HCT116 (cell line): Measurements from ENCODE around the gene RIN3. TPM values are rescaled to one million over a fixed set of nuclear protein-coding genes. Genes with fewer than 3 reads are reported as not detected.

ENCODE experiments used
- ATAC-seq: fragments of 200-7000 bp; cut with Tn5 transposase; 2 replicates; pipeline ENCODE4 v1.9.1; 2020; ENCODE audit warnings: mild to moderate bottlenecking, moderate library complexity
- BruUV-seq: library from RNA; stranded (reverse); fragments of 400-500 nt; replicated peaks from 2 replicates; lab custom pipeline; 2021; lab: Mats Ljungman, UMichigan
- CTCF ChIA-PET: fragments of 300-600 bp; sonication (Branson Sonifier 250); formaldehyde crosslinking; loops from one replicate; lab custom pipeline; 2021; ENCODE audit warnings: antibody characterized with exemption; lab: Charles Lee
- POLR2A ChIA-PET: fragments of 300-600, 350-600 bp; sonication (Branson Sonifier 250); formaldehyde crosslinking; loops from one replicate; lab custom pipeline; 2021; ENCODE audit warnings: antibody characterized with exemption; lab: Charles Lee
- RAD21 ChIA-PET, 2 experiments: fragments of 300-600 bp; sonication (Branson Sonifier 250); formaldehyde crosslinking; loops; one replicate each; lab custom pipeline; 2023; ENCODE audit warnings: low total read pairs in 2 of 2; ENCODE audit not compliant: uncharacterized antibody in 2 of 2, unreplicated experiment in 2 of 2, low non-redundant PET in 1 of 2; lab: Charles Lee
- DNase-seq: peaks from one replicate; pipeline ENCODE4 v3.0.0-alpha.2; 2010; ENCODE audit warnings: low read depth, low spot score
- H2AFZ ChIP-seq: fragments of 200-600 bp; shearing (Covaris generic), sonication (generic); 2 replicates; pipeline ENCODE4 v1.6.1; 2017; ENCODE audit warnings: low read depth, mixed run types, mixed read lengths, antibody characterized with exemption, low read length; ENCODE audit not compliant: poor library complexity, severe bottlenecking
- H3K27ac ChIP-seq: 2 replicates; pipeline ENCODE4 v1.5.1; 2012; ENCODE audit warnings: low read depth, low read length
- H3K27me3 ChIP-seq: fragments of 200-600 bp; sonication (generic); 2 replicates; pipeline ENCODE4 v1.6.1; 2016; ENCODE audit warnings: mixed run types, low read length, mixed read lengths; ENCODE audit not compliant: insufficient read depth
- H3K36me3 ChIP-seq, 2 experiments: fragments of 200-500 bp in 1 of 2; fragments of 200-600 bp in 1 of 2; sonication (Bioruptor generic) in 1 of 2; sonication (generic) in 1 of 2; 2 replicates each; pipeline versions ENCODE4 v1.5.1 to v1.6.1; 2014 to 2016; ENCODE audit warnings: low read length in 2 of 2, inconsistent platforms in 1 of 2, mixed read lengths in 1 of 2, mixed run types in 1 of 2; ENCODE audit not compliant: insufficient read depth in 2 of 2, control insufficient read depth in 1 of 2
- H3K4me1 ChIP-seq, 2 experiments: fragments of 200-600 bp in 1 of 2; sonication (generic) in 1 of 2; 2 replicates each; pipeline versions ENCODE4 v1.5.1 to v1.6.1; 2012 to 2017; ENCODE audit warnings: low read length in 2 of 2, inconsistent platforms in 1 of 2, mild to moderate bottlenecking in 1 of 2, mixed read lengths in 1 of 2, mixed run types in 1 of 2, moderate library complexity in 1 of 2; ENCODE audit not compliant: insufficient read depth in 2 of 2, control insufficient read depth in 1 of 2
- H3K4me2 ChIP-seq: fragments of 200-600 bp; sonication (generic); 2 replicates; pipeline ENCODE4 v1.6.1; 2017; ENCODE audit warnings: mixed run types, low read length, mixed read lengths
- H3K4me3 ChIP-seq, 2 experiments: fragments of 200-600 bp in 1 of 2; sonication (generic) in 1 of 2; replicated peaks in 1 of 2; 2 replicates each; pipeline ENCODE4 v1.5.1; 2011 to 2016; ENCODE audit warnings: low read length in 2 of 2, control low read depth in 1 of 2, low read depth in 1 of 2, mild to moderate bottlenecking in 1 of 2, mixed read lengths in 1 of 2, mixed run types in 1 of 2
- H3K79me2 ChIP-seq: fragments of 200-600 bp; sonication (generic); 2 replicates; pipeline ENCODE4 v1.6.1; 2017; ENCODE audit warnings: mild to moderate bottlenecking, mixed run types, low read length, moderate library complexity, mixed read lengths; ENCODE audit not compliant: insufficient read depth
- H3K9ac ChIP-seq: fragments of 200-600 bp; sonication (generic); 2 replicates; pipeline ENCODE4 v1.6.1; 2016; ENCODE audit warnings: low read length, mixed read lengths
- H3K9me2 ChIP-seq: fragments of 200-600 bp; sonication (generic), shearing (Covaris generic); 2 replicates; pipeline ENCODE4 v1.6.1; 2017; ENCODE audit warnings: mixed run types, mild to moderate bottlenecking, moderate library complexity; ENCODE audit not compliant: insufficient read depth
- H3K9me3 ChIP-seq, 2 experiments: fragments of 200-500 bp in 1 of 2; fragments of 200-600 bp in 1 of 2; sonication (Bioruptor generic) in 1 of 2; sonication (generic) in 1 of 2; 2 replicates each; pipeline ENCODE4 v1.6.1; 2014 to 2017; ENCODE audit warnings: low read length in 2 of 2, mixed read lengths in 2 of 2, inconsistent platforms in 1 of 2, low read depth in 1 of 2, mild to moderate bottlenecking in 1 of 2, mixed run types in 1 of 2, moderate library complexity in 1 of 2; ENCODE audit not compliant: control insufficient read depth in 1 of 2, insufficient read depth in 1 of 2
- H4K20me1 ChIP-seq: fragments of 200-600 bp; sonication (generic), shearing (Covaris generic); 2 replicates; pipeline ENCODE4 v1.6.1; 2017; ENCODE audit warnings: mixed run types, mild to moderate bottlenecking, moderate library complexity; ENCODE audit not compliant: insufficient read depth
- CBX3 ChIP-seq: IDR thresholded peaks from 2 replicates; pipeline ENCODE4 v1.6.1; 2012; ENCODE audit warnings: low read depth
- CEBPB ChIP-seq: IDR thresholded peaks from 2 replicates; pipeline ENCODE4 v1.6.1; 2012; ENCODE audit warnings: low read depth
- ELF1 ChIP-seq: IDR thresholded peaks from 2 replicates; pipeline ENCODE4 v1.6.1; 2012; ENCODE audit warnings: low read depth, borderline replicate concordance
- EZH2 ChIP-seq: fragments of 200-600 bp; sonication (generic); IDR thresholded peaks from 2 replicates; pipeline ENCODE4 v1.6.1; 2017; ENCODE audit warnings: antibody characterized with exemption, mixed run types
- EZH2phosphoT487 ChIP-seq: fragments of 200-600 bp; IDR thresholded peaks from 2 replicates; pipeline ENCODE4 v1.6.1; 2018; ENCODE audit warnings: antibody characterized with exemption, borderline replicate concordance
- FOSL1 ChIP-seq: IDR thresholded peaks from 2 replicates; pipeline ENCODE4 v1.6.1; 2012; ENCODE audit warnings: low read depth
- JUND ChIP-seq: IDR thresholded peaks from 2 replicates; pipeline ENCODE4 v1.6.1; 2012
- POLR2A ChIP-seq: IDR thresholded peaks from 2 replicates; pipeline ENCODE4 v1.7.0; 2011; ENCODE audit warnings: borderline replicate concordance; ENCODE audit not compliant: insufficient read depth, insufficient read length; ENCODE audit errors: extremely low read depth
- POLR2AphosphoS5 ChIP-seq: IDR thresholded peaks from 2 replicates; pipeline ENCODE4 v1.6.1; 2011; ENCODE audit warnings: mild to moderate bottlenecking, low read depth, low read length, moderate library complexity
- RAD21 ChIP-seq: IDR thresholded peaks from 2 replicates; pipeline ENCODE4 v1.6.1; 2012; ENCODE audit warnings: low read depth, mild to moderate bottlenecking
- SIN3A ChIP-seq: IDR thresholded peaks from 2 replicates; pipeline ENCODE4 v1.6.1; 2012; ENCODE audit warnings: low read depth
- SRF ChIP-seq: IDR thresholded peaks from 2 replicates; pipeline ENCODE4 v1.6.1; 2012; ENCODE audit warnings: low read depth
- ZNF274 ChIP-seq: fragments of 200-500 bp; sonication (Bioruptor generic); IDR thresholded peaks from 2 replicates; pipeline ENCODE4 v1.6.1; 2014; ENCODE audit warnings: mild to moderate bottlenecking, low read depth, low read length, inconsistent platforms
- intact Hi-C: fragments of 100-400 bp; cut with micrococcal nuclease; formaldehyde crosslinking; loops from 2 replicates; pipeline ENCODE4 v1.10.0; 2022
- total RNA-seq: library from RNA; stranded (reverse); gene quantifications from one replicate; pipeline ENCODE4 v1.2.1, GENCODE V29; 2021; ENCODE audit not compliant: unreplicated experiment
- TF ChIP-seq, protein P1 (sequence below), 3 experiments: fragments of 200-600 bp in 1 of 3; sonication (generic) in 1 of 3; IDR thresholded peaks in 2 of 3; conservative IDR thresholded peaks in 1 of 3; 2 replicates each; pipeline ENCODE4 v1.5.1; 2012 to 2017; ENCODE audit warnings: low read depth in 2 of 3, low read length in 2 of 3, antibody characterized with exemption in 1 of 3, borderline replicate concordance in 1 of 3, control low read depth in 1 of 3, mild to moderate bottlenecking in 1 of 3, mixed read lengths in 1 of 3, mixed run types in 1 of 3, moderate library complexity in 1 of 3; ENCODE audit not compliant: insufficient read depth in 1 of 3
- TF ChIP-seq, protein P2 (sequence below): IDR thresholded peaks from 2 replicates; pipeline ENCODE4 v1.6.1; 2012; ENCODE audit warnings: low read depth

Gene RIN3
- total RNA-seq, 1 experiment from 2014 or later, result 22.2 TPM

DNA sequence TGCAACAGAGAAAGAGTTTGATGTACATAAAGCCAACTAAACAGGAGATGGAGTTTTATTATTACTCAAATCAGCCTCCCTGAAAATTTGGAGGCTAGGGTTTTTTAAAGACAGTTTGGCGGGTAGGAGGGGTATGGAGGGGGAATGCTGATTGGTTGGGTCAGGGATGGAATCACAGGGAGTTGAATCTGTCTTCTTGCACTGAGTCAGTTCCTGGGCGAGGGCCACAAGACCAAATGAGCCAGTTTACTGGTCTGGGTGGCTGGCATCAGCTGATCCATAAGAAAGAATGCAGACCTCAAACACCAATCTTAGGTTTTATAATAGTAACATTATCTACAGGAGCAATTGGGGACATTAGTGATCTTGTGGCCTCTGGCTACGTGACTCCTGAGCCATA lies 64.9 kb downstream of the RIN3 start:
- DNase-seq (no peak), ATAC-seq (no peak)
- ChIA-PET POLR2A (no interaction called here), CTCF (no interaction called here), RAD21 (no interaction called here)
- Histone ChIP-seq H3K4me3 (no peak overlapping the region), H3K27ac (no peak overlapping the region), H3K79me2 (no peaks in the 10 kb centered on the region), H3K36me3 (no peaks in the 10 kb centered on the region; a peak in 2 of 4 replicates), H3K27me3 (no peaks in the 10 kb centered on the region), H3K4me1 (peaks cover 0 to 3% of the 10 kb centered on the region in 2 experiments; a peak in 1 of 4 replicates), H3K9me3 (no peaks in the 10 kb centered on the region), H4K20me1 (no peaks in the 10 kb centered on the region), H3K4me2 (no peak overlapping the region), H3K9me2 (no peaks in the 10 kb centered on the region), H3K9ac (no peak overlapping the region), H2AFZ (no peak overlapping the region)
- no TSS peak for BruUV-seq
- TF ChIP-seq ZNF274 (no peak), RAD21 (no peak), POLR2AphosphoS5 (no peak)
- TF ChIP-seq, protein P1, sequence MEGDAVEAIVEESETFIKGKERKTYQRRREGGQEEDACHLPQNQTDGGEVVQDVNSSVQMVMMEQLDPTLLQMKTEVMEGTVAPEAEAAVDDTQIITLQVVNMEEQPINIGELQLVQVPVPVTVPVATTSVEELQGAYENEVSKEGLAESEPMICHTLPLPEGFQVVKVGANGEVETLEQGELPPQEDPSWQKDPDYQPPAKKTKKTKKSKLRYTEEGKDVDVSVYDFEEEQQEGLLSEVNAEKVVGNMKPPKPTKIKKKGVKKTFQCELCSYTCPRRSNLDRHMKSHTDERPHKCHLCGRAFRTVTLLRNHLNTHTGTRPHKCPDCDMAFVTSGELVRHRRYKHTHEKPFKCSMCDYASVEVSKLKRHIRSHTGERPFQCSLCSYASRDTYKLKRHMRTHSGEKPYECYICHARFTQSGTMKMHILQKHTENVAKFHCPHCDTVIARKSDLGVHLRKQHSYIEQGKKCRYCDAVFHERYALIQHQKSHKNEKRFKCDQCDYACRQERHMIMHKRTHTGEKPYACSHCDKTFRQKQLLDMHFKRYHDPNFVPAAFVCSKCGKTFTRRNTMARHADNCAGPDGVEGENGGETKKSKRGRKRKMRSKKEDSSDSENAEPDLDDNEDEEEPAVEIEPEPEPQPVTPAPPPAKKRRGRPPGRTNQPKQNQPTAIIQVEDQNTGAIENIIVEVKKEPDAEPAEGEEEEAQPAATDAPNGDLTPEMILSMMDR (IDR thresholded peaks at IDR 0.05 in 2 of 3, conservative IDR thresholded peaks at IDR 0.05 in 1 of 3; ENCODE audit: borderline replicate concordance in 1 of 3, insufficient read depth in 1 of 3, low read depth in 2 of 3, low read length in 2 of 3), result no peak
- intact Hi-C loops, result no loop called here

DNA sequence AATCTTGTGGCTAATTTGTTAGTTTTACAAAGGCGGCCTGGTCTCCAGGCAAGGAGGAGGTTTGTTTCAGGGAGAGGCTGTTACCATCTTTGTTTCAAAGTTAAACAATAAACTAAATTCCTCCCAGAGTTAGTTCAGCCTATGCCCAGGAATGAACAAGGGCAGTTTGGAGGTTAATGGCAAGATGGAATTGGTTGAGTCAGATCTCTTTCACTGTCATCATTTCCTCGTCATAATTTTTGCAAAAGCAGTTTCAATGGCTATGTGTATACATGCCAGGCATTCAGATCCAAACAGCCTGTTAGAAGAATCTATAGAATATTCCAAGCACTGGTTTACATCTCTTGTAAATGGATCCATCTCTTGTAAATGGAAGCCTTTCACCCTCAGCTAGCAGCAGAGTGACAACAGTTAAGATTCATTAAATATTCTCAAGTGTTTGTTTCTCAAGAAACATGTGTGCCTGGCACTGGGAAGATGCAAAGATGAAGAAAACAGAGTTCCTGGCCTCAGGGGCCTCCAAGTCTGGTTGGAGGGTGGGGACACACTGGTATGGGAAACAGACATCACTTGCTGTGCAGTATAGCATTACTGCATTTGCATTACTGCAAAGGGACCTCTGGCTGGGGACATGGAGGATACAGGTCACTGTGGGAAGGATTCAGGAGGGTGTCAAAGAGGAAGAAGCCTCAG lies 65.8 kb downstream of the RIN3 start:
- POLR2A ChIA-PET, result no interaction called here
- RAD21 ChIA-PET, result no interaction called here
- TF ChIP-seq, protein P2, sequence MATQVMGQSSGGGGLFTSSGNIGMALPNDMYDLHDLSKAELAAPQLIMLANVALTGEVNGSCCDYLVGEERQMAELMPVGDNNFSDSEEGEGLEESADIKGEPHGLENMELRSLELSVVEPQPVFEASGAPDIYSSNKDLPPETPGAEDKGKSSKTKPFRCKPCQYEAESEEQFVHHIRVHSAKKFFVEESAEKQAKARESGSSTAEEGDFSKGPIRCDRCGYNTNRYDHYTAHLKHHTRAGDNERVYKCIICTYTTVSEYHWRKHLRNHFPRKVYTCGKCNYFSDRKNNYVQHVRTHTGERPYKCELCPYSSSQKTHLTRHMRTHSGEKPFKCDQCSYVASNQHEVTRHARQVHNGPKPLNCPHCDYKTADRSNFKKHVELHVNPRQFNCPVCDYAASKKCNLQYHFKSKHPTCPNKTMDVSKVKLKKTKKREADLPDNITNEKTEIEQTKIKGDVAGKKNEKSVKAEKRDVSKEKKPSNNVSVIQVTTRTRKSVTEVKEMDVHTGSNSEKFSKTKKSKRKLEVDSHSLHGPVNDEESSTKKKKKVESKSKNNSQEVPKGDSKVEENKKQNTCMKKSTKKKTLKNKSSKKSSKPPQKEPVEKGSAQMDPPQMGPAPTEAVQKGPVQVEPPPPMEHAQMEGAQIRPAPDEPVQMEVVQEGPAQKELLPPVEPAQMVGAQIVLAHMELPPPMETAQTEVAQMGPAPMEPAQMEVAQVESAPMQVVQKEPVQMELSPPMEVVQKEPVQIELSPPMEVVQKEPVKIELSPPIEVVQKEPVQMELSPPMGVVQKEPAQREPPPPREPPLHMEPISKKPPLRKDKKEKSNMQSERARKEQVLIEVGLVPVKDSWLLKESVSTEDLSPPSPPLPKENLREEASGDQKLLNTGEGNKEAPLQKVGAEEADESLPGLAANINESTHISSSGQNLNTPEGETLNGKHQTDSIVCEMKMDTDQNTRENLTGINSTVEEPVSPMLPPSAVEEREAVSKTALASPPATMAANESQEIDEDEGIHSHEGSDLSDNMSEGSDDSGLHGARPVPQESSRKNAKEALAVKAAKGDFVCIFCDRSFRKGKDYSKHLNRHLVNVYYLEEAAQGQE, result no peak
- no peak for TF ChIP-seq ELF1
- TF ChIP-seq RAD21, result no peak
- no peak for TF ChIP-seq CEBPB
- no peak for TF ChIP-seq CBX3
- no peak for TF ChIP-seq POLR2A
- no peak for TF ChIP-seq EZH2phosphoT487
- no peak for TF ChIP-seq EZH2
- no peak for TF ChIP-seq SRF
- no peak for TF ChIP-seq SIN3A
- TF ChIP-seq FOSL1, result no peak
- no peak for TF ChIP-seq JUND

More for the DNA sequence above, 65.8 kb downstream of the RIN3 start:
- Histone ChIP-seq H3K79me2 (no peaks in the 10 kb centered on the region), H3K9me3 (no peaks in the 10 kb centered on the region), H3K4me2 (no peak overlapping the region), H3K4me1 (peaks cover 0 to 3% of the 10 kb centered on the region in 2 experiments; a peak in 1 of 4 replicates), H3K36me3 (no peaks in the 10 kb centered on the region; a peak in 2 of 4 replicates), H2AFZ (no peak overlapping the region), H3K27ac (no peak overlapping the region), H3K4me3 (no peak overlapping the region), H4K20me1 (no peaks in the 10 kb centered on the region), H3K9ac (no peak overlapping the region), H3K27me3 (no peaks in the 10 kb centered on the region), H3K9me2 (no peaks in the 10 kb centered on the region)
- DNase-seq, result no peak
- BruUV-seq, result no TSS peak
- CTCF ChIA-PET, result no interaction called here
- ATAC-seq, result no peak
- intact Hi-C loops, result no loop called here
